HUES64 (cell line): ENCODE results near the gene HASPIN.

Source experiments
- H3K27ac ChIP-seq: 2 replicates; pipeline ENCODE4 v1.7.0; 2013; ENCODE audit warnings: low read depth, low read length, inconsistent platforms
- H3K27me3 ChIP-seq: 2 replicates; pipeline ENCODE4 v1.6.1; 2013; ENCODE audit warnings: mild to moderate bottlenecking, low read length; ENCODE audit not compliant: insufficient read depth
- H3K36me3 ChIP-seq: 2 replicates; pipeline ENCODE4 v1.6.1; 2013; ENCODE audit warnings: mild to moderate bottlenecking, low read length; ENCODE audit not compliant: insufficient read depth
- H3K4me1 ChIP-seq: 2 replicates; pipeline ENCODE4 v1.6.1; 2013; ENCODE audit warnings: mild to moderate bottlenecking, low read length, moderate library complexity; ENCODE audit not compliant: insufficient read depth
- H3K4me3 ChIP-seq: 2 replicates; pipeline ENCODE4 v1.5.1; 2013; ENCODE audit warnings: mild to moderate bottlenecking, low read length, moderate library complexity
- H3K9ac ChIP-seq: 2 replicates; pipeline ENCODE4 v1.6.1; 2013; ENCODE audit warnings: mild to moderate bottlenecking, low read depth, low read length
- H3K9me3 ChIP-seq: 2 replicates; pipeline ENCODE4 v1.6.1; 2013; ENCODE audit warnings: low read depth, low read length; ENCODE audit not compliant: insufficient read depth
- WGBS: fragments of 150-250, 120-280 bp; methylation state at CpG from one replicate; pipeline ENCODE4 v1.1.7; 2013; ENCODE audit warnings: missing lambda C conversion rate; 5-methylcytosine and 5-hydroxymethylcytosine counted together

The HASPIN gene

GRCh38 chr17:3768341-3768740 is 44.6 kb downstream of the HASPIN start:
- Histone ChIP-seq H3K27ac (no peak overlapping the region), H3K9ac (no peak overlapping the region), H3K27me3 (no peaks in the 10 kb centered on the region), H3K36me3 (no peaks in the 10 kb centered on the region), H3K4me1 (no peaks in the 10 kb centered on the region), H3K9me3 (no peaks in the 10 kb centered on the region), H3K4me3 (no peak overlapping the region)
- 93% methylated on average over 9 of the region's 9 CpGs for WGBS

DNA sequence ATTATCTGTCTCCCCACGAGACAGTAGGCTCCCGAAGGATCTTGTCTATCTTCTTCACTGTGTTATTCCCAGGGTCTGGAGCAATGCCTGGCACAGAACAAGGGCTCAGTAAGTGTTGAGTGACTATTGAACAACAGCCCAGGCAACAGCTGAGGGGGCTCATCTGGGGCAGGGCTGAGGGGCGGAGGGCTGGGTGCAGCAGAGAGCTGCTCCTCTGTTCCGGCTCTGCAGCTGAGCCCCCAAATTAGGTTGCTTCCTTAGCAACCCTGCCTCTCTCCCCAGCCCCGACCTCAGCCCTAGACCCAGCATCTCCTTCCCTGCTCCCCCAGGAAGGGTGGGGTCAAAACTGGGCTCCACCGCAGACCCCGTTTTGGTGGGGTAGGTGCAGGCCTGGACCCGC is 45.1 kb downstream of the HASPIN start:
- Histone ChIP-seq H3K9me3 (no peaks in the 10 kb centered on the region), H3K9ac (no peak overlapping the region), H3K36me3 (no peaks in the 10 kb centered on the region), H3K4me3 (no peak overlapping the region), H3K4me1 (no peaks in the 10 kb centered on the region), H3K27me3 (no peaks in the 10 kb centered on the region), H3K27ac (no peak overlapping the region)
- 85% methylated on average over 8 of the region's 8 CpGs for WGBS

GRCh38 chr17:3770466-3770865 is 46.8 kb downstream of the HASPIN start:
- H3K9me3 ChIP-seq: no peaks in the 10 kb centered on the region
- H3K4me3 ChIP-seq: no peak overlapping the region
- 83% methylated on average over 8 of the region's 8 CpGs for WGBS
- no peak overlapping the region for H3K27ac ChIP-seq
- H3K27me3 ChIP-seq: no peaks in the 10 kb centered on the region
- no peaks in the 10 kb centered on the region for H3K4me1 ChIP-seq
- H3K36me3 ChIP-seq: no peaks in the 10 kb centered on the region
- H3K9ac ChIP-seq: no peak overlapping the region

DNA sequence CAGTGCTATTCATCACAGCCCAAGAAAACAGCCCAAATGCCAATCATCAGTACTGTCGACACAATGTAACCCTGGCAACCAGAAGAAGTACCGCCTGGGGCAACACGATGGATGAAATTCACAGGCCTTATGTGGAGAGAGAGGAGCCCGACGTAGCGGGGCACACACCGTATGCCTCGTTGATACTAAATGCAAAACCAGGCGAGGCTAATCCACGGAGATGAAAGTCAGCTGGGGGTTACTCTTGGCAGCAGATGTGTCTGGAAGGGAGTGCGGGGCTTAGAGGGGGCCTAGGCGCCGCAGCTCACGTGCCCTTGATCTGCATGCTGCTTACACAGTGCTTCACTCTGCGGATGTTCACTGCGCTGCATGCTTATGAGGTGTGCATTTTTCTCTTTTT is 47.4 kb downstream of the HASPIN start:
- no peaks in the 10 kb centered on the region for H3K4me1 ChIP-seq
- WGBS: 86% methylated on average over 16 of the region's 16 CpGs
- no peaks in the 10 kb centered on the region for H3K9me3 ChIP-seq
- no peak overlapping the region for H3K4me3 ChIP-seq
- no peak overlapping the region for H3K9ac ChIP-seq
- no peak overlapping the region for H3K27ac ChIP-seq
- no peaks in the 10 kb centered on the region for H3K36me3 ChIP-seq
- no peaks in the 10 kb centered on the region for H3K27me3 ChIP-seq

GRCh38 chr17:3772764-3773163 is 49.1 kb downstream of the HASPIN start:
- H3K9ac ChIP-seq: no peak overlapping the region
- H3K9me3 ChIP-seq: no peaks in the 10 kb centered on the region
- H3K4me3 ChIP-seq: no peak overlapping the region
- H3K27me3 ChIP-seq: no peaks in the 10 kb centered on the region
- H3K4me1 ChIP-seq: no peaks in the 10 kb centered on the region
- 72% methylated on average over 12 of the region's 12 CpGs for WGBS
- no peaks in the 10 kb centered on the region for H3K36me3 ChIP-seq
- no peak overlapping the region for H3K27ac ChIP-seq

DNA sequence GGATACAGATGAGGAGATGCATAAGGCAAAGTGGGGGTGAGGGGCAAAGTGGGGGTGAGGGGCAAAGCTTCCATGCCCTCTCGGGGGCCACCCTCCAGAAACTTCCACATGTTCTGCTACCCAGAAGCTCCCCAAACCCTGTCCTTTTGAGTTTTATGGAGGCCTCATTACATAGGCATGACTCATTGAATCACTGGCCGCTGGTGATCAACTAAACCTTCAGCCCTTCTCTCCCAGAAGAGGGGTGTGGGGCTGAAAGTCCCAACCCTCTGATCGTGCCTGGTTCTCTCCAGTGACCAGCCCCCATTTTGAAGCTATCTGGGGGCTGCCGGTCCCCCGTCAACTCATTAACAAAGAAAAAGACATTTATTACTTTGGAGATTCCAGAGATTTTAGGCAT is 49.8 kb downstream of the HASPIN start:
- no peaks in the 10 kb centered on the region for H3K4me1 ChIP-seq
- no peaks in the 10 kb centered on the region for H3K36me3 ChIP-seq
- H3K27ac ChIP-seq: no peak overlapping the region
- H3K27me3 ChIP-seq: no peaks in the 10 kb centered on the region
- H3K9me3 ChIP-seq: no peaks in the 10 kb centered on the region
- WGBS: 60% methylated on average over 5 of the region's 5 CpGs
- no peak overlapping the region for H3K9ac ChIP-seq
- H3K4me3 ChIP-seq: no peak overlapping the region

- Histone ChIP-seq H3K4me3 (no peak overlapping the region), H3K27ac (no peak overlapping the region), H3K9me3 (no peaks in the 10 kb centered on the region), H3K9ac (no peak overlapping the region), H3K36me3 (no peaks in the 10 kb centered on the region), H3K27me3 (no peaks in the 10 kb centered on the region), H3K4me1 (no peaks in the 10 kb centered on the region)
- WGBS: 98% methylated on average over 3 of the region's 3 CpGs
Measured at GRCh38 chr17:3773966-3774365, 50.3 kb downstream of the HASPIN start.
